Prostate gland (tissue), 2 donors: ENCODE results near the gene LONP1. TPM values are rescaled to one million over a fixed set of nuclear protein-coding genes. Genes with fewer than 3 reads are reported as not detected.
"Not testable (repeated sequence)": the region's sequence is repeated elsewhere in the genome, so short reads cannot be mapped to it uniquely, and the experiment has no call there.

Source experiments
- DNase-seq: peaks from one replicate; pipeline ENCODE4 v3.0.0-alpha.2; 2019; ENCODE audit warnings: low spot score
- H3K27ac ChIP-seq, 2 donors: fragments of 200-600 bp; sonication (generic); 2 replicates each; pipeline ENCODE4 v1.5.1; 2017 to 2019
- H3K27me3 ChIP-seq: fragments of 200-600 bp; sonication (generic); replicated peaks from 2 replicates; pipeline ENCODE4 v1.5.1; 2019; ENCODE audit not compliant: insufficient read depth
- H3K36me3 ChIP-seq, 2 donors: fragments of 200-600 bp; sonication (generic); 1 replicate in 1 of 2; 2 replicates in 1 of 2; pipeline versions ENCODE4 v1.5.1 to v1.8.1; 2017 to 2019
- H3K4me1 ChIP-seq: fragments of 200-600 bp; sonication (generic); replicated peaks from 2 replicates; pipeline ENCODE4 v1.5.1; 2019
- H3K4me3 ChIP-seq, 2 donors: fragments of 200-600 bp; sonication (generic); 2 replicates each; pipeline ENCODE4 v1.5.1; 2017 to 2019
- H3K9me3 ChIP-seq: fragments of 200-600 bp; sonication (generic); 2 replicates; pipeline ENCODE4 v1.5.1; 2017
- CTCF ChIP-seq, 4 experiments: fragments of 200-600 bp in 2 of 4; fragments of 450-650 bp in 2 of 4; sonication (generic) in 2 of 4; IDR thresholded peaks; 1 replicate in 3 of 4; 2 replicates in 1 of 4; pipeline ENCODE4 v1.5.1; 2016 to 2019; ENCODE audit warnings: antibody characterized with exemption in 4 of 4, mild to moderate bottlenecking in 2 of 4, moderate library complexity in 2 of 4
- POLR2A ChIP-seq: fragments of 450-650 bp; IDR thresholded peaks from one replicate; pipeline ENCODE4 v1.6.1; 2016; ENCODE audit warnings: antibody characterized with exemption, mild to moderate bottlenecking
- POLR2AphosphoS5 ChIP-seq: sonication (generic); formaldehyde crosslinking; IDR thresholded peaks from one replicate; pipeline ENCODE4 v1.6.1; 2017; ENCODE audit warnings: antibody characterized with exemption
- WGBS: methylation state at CpG from one replicate; pipeline ENCODE4 v1.1.5; 2018; 5-methylcytosine and 5-hydroxymethylcytosine counted together
- intact Hi-C: fragments of 100-400 bp; cut with DNase I; formaldehyde crosslinking; loops from one replicate; pipeline ENCODE4 v1.14.2; 2022
- total RNA-seq, 2 donors: library from RNA; depleted of rRNA; stranded (reverse); fragments of >200 nt; gene quantifications; one replicate each; pipeline ENCODE4 v1.1.0, GENCODE V29; 2016

The LONP1 gene
- total RNA-seq, 2 donors from 2014 or later: 62.7 to 120 TPM

GRCh38 chr19:5742051-5742450 lies 22.1 kb upstream of the LONP1 start:
- no peak overlapping the region for H3K4me3 ChIP-seq
- no peaks in the 10 kb centered on the region for H3K27me3 ChIP-seq
- intact Hi-C loops: no loop called here
- 87% methylated on average over 19 of the region's 19 CpGs for WGBS
- H3K9me3 ChIP-seq: no peaks in the 10 kb centered on the region
- no peaks in the 10 kb centered on the region for H3K36me3 ChIP-seq
- H3K4me1 ChIP-seq: no peaks in the 10 kb centered on the region
- no peak overlapping the region for H3K27ac ChIP-seq
- TF ChIP-seq POLR2A (no peak), CTCF (IDR thresholded peaks at IDR 0.05) (no peak), POLR2AphosphoS5 (no peak)
- no peak for DNase-seq

GRCh38 chr19:5738423-5738822 lies 18.5 kb upstream of the LONP1 start:
- TF ChIP-seq POLR2AphosphoS5: no peak
- no peak for TF ChIP-seq POLR2A
- TF ChIP-seq CTCF (IDR thresholded peaks at IDR 0.05): no peak
- WGBS: 77% methylated on average over 8 of the region's 8 CpGs
- no peaks in the 10 kb centered on the region for H3K36me3 ChIP-seq
- H3K4me3 ChIP-seq: no peak overlapping the region
- intact Hi-C loops: no loop called here
- no peak for DNase-seq
- H3K27me3 ChIP-seq: no peaks in the 10 kb centered on the region
- no peaks in the 10 kb centered on the region for H3K4me1 ChIP-seq
- H3K9me3 ChIP-seq: no peaks in the 10 kb centered on the region
- H3K27ac ChIP-seq: no peak overlapping the region

GRCh38 chr19:5733172-5733571 lies 13.2 kb upstream of the LONP1 start:
- DNase-seq, H3K27me3 ChIP-seq, H3K4me3 ChIP-seq, H3K27ac ChIP-seq, H3K4me1 ChIP-seq, intact Hi-C loops, H3K9me3 ChIP-seq, H3K36me3 ChIP-seq: not testable (repeated sequence)
- WGBS: 76% methylated on average over 2 of the region's 2 CpGs

GRCh38 chr19:5727453-5728050 lies 7.6 kb upstream of the LONP1 start:
- Histone ChIP-seq H3K9me3 (no peaks in the 10 kb centered on the region), H3K27me3 (no peaks in the 10 kb centered on the region), H3K36me3 (no peaks in the 10 kb centered on the region), H3K4me1 (no peaks in the 10 kb centered on the region), H3K27ac (no peak overlapping the region), H3K4me3 (no peak overlapping the region)
- WGBS: 96% methylated on average over 4 of the region's 4 CpGs
- DNase-seq: no peak
- TF ChIP-seq CTCF (IDR thresholded peaks at IDR 0.05) (no peak), POLR2AphosphoS5 (no peak), POLR2A (no peak)
- intact Hi-C loops: no loop called here

GRCh38 chr19:5719274-5719960 lies 529 bp downstream of the LONP1 start:
- peak overlapping the region; percentile 89 to 90 for H3K27ac ChIP-seq
- no peaks in the 10 kb centered on the region for H3K9me3 ChIP-seq
- TF ChIP-seq POLR2AphosphoS5 (no peak), CTCF (IDR thresholded peaks at IDR 0.05) (no peak)
- no peaks in the 10 kb centered on the region for H3K27me3 ChIP-seq
- DNase-seq: no peak
- intact Hi-C loops: no loop called here
- H3K4me3 ChIP-seq: peak overlapping the region; percentile 97 to 99
- under 1% methylated on average over 58 of the region's 58 CpGs for WGBS
- peaks cover 9% of the 10 kb centered on the region for H3K4me1 ChIP-seq
- no peaks in the 10 kb centered on the region for H3K36me3 ChIP-seq
